BE2C (cell line): Measurements from ENCODE around the gene ATP2B3.

Experiments used
- DNase-seq: peaks from one replicate; pipeline ENCODE4 v3.0.0-alpha.2; 2020
- H3K27me3 ChIP-seq: fragments of 250-450 bp; sonication (Bioruptor Pico); 2 replicates; pipeline ENCODE4 v1.5.1; 2020; ENCODE audit warnings: mild to moderate bottlenecking
- H3K36me3 ChIP-seq: fragments of 250-450 bp; sonication (Bioruptor Pico); 2 replicates; pipeline ENCODE4 v1.5.1; 2020; ENCODE audit warnings: mild to moderate bottlenecking
- H3K4me1 ChIP-seq: fragments of 250-450 bp; sonication (Bioruptor Pico); 2 replicates; pipeline ENCODE4 v1.5.1; 2020
- H3K4me3 ChIP-seq: 2 replicates; pipeline ENCODE4 v1.5.1; 2011; ENCODE audit warnings: low read depth, low read length
- H3K9me3 ChIP-seq: fragments of 250-450 bp; sonication (Bioruptor Pico); 2 replicates; pipeline ENCODE4 v1.5.1; 2020
- TF ChIP-seq, protein P1 (sequence below): IDR thresholded peaks from 2 replicates; pipeline ENCODE4 v1.5.1; 2012; ENCODE audit warnings: mild to moderate bottlenecking, low read depth, low read length

Gene ATP2B3

DNA sequence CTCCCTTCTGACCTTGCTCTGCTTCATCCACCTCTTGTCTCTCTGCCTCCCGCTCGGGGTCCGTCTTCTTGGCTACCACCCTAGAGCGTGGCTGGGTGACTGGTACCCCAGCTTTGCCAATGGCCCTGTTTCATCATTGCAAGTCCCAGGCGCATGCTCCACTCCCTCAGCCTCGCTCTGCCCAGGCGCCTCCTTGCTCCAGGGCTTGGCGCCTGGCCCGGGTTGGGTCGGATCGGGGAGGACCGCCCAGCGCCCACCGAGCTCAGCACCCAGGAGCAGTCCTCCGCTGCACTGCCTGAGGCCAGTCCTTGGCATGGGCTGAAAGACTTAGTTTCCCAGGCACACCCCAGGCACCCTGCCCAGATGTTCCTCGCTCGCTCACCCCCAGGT is 22.1 kb upstream of the ATP2B3 start:
- no peaks in the 10 kb centered on the region for H3K27me3 ChIP-seq
- peak overlapping the region; percentile 55 for H3K4me3 ChIP-seq
- H3K36me3 ChIP-seq = no peaks in the 10 kb centered on the region
- TF ChIP-seq, protein P1, sequence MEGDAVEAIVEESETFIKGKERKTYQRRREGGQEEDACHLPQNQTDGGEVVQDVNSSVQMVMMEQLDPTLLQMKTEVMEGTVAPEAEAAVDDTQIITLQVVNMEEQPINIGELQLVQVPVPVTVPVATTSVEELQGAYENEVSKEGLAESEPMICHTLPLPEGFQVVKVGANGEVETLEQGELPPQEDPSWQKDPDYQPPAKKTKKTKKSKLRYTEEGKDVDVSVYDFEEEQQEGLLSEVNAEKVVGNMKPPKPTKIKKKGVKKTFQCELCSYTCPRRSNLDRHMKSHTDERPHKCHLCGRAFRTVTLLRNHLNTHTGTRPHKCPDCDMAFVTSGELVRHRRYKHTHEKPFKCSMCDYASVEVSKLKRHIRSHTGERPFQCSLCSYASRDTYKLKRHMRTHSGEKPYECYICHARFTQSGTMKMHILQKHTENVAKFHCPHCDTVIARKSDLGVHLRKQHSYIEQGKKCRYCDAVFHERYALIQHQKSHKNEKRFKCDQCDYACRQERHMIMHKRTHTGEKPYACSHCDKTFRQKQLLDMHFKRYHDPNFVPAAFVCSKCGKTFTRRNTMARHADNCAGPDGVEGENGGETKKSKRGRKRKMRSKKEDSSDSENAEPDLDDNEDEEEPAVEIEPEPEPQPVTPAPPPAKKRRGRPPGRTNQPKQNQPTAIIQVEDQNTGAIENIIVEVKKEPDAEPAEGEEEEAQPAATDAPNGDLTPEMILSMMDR = no peak
- DNase-seq = peak; percentile 75
- peaks cover 12% of the 10 kb centered on the region for H3K4me1 ChIP-seq
- no peaks in the 10 kb centered on the region for H3K9me3 ChIP-seq

GRCh38 chrX:153495903-153496589 is 21.4 kb upstream of the ATP2B3 start:
- Histone ChIP-seq H3K36me3 (no peaks in the 10 kb centered on the region), H3K4me3 (peak overlapping the region; percentile 55), H3K27me3 (no peaks in the 10 kb centered on the region), H3K4me1 (peaks cover 12% of the 10 kb centered on the region), H3K9me3 (no peaks in the 10 kb centered on the region)
- TF ChIP-seq, protein P1 = no peak
- DNase-seq = no peak

- Histone ChIP-seq H3K36me3 (no peaks in the 10 kb centered on the region), H3K9me3 (no peaks in the 10 kb centered on the region), H3K4me3 (peak overlapping the region; percentile 55), H3K27me3 (no peaks in the 10 kb centered on the region), H3K4me1 (peaks cover 7% of the 10 kb centered on the region)
- TF ChIP-seq, protein P1 = no peak
- DNase-seq = no peak
These were observed 20.9 kb upstream of the ATP2B3 start for GRCh38 chrX:153496590-153496959.

- no peak for DNase-seq
- TF ChIP-seq, protein P1 = no peak
- H3K9me3 ChIP-seq = no peaks in the 10 kb centered on the region
- no peaks in the 10 kb centered on the region for H3K27me3 ChIP-seq
- H3K4me3 ChIP-seq = no peak overlapping the region
- H3K4me1 ChIP-seq = peaks cover 3% of the 10 kb centered on the region; the same call in 1 of the 2 replicates
- H3K36me3 ChIP-seq = no peaks in the 10 kb centered on the region
These were observed 19.0 kb upstream of the ATP2B3 start for GRCh38 chrX:153498453-153498852.

DNA sequence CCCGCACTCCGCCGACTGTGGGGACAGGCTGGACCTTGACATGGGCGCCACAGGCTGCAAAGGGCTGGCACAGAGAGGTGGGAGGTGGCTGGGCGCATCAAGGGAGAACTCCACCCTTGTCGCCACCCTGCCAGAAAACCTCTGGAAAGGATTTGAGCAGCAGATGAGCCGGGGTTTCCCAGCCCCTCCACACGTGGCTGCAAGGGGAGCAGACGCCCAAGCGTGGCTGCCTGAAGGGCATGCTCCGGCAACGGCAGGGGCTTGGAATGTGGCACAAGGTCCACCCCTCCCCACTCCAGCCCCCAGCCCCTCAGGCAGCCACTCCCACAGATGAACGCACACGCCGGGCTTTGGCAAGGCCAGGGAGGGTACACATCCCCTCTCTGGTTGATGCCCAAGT is 18.1 kb upstream of the ATP2B3 start:
- Histone ChIP-seq H3K4me1 (peaks cover 3% of the 10 kb centered on the region; the same call in 1 of the 2 replicates), H3K27me3 (no peaks in the 10 kb centered on the region), H3K9me3 (no peaks in the 10 kb centered on the region), H3K36me3 (no peaks in the 10 kb centered on the region), H3K4me3 (no peak overlapping the region)
- no peak for DNase-seq
- TF ChIP-seq, protein P1 = no peak

GRCh38 chrX:153499876-153500275 is 17.6 kb upstream of the ATP2B3 start:
- Histone ChIP-seq H3K36me3 (no peaks in the 10 kb centered on the region), H3K9me3 (no peaks in the 10 kb centered on the region), H3K4me1 (peaks cover 3% of the 10 kb centered on the region; the same call in 1 of the 2 replicates), H3K27me3 (no peaks in the 10 kb centered on the region), H3K4me3 (no peak overlapping the region)
- TF ChIP-seq, protein P1 = no peak
- DNase-seq = peak; percentile 41
